K562 (cell line): ENCODE results near the gene HCN4. TPM values are rescaled to one million over a fixed set of nuclear protein-coding genes. Genes with fewer than 3 reads are reported as not detected.

Experiments
- ATAC-seq: fragments of 200-7000 bp; cut with Tn5 transposase; 3 replicates; pipeline ENCODE4 v1.9.1; 2020; ENCODE audit warnings: moderate library complexity
- BruUV-seq: library from RNA; stranded (reverse); fragments of 400-500 nt; replicated peaks from 2 replicates; lab custom pipeline; 2021; lab: Mats Ljungman, UMichigan
- CTCF ChIA-PET: fragments of 300-600 bp; formaldehyde crosslinking; extraction: SDS; loops from one replicate; lab custom pipeline; 2021; ENCODE audit warnings: low intra/inter-chr PET ratio; lab: Yijun Ruan, JAX
- POLR2A ChIA-PET: fragments of 300-600, 350-650 bp; sonication (Branson Sonifier 250); formaldehyde crosslinking; extraction: SDS; loops from one replicate; lab custom pipeline; 2021; ENCODE audit warnings: antibody characterized with exemption, inconsistent platforms; lab: Yijun Ruan, JAX
- DNase-seq, 4 experiments: peaks; one replicate each; pipeline versions ENCODE4 v3.0.0 to v3.0.0-alpha.2; 2011 to 2018; ENCODE audit warnings: low spot score in 3 of 4, mixed read lengths in 3 of 4; ENCODE audit errors: extremely low read depth in 1 of 4
- FAIRE-seq: peaks from 2 replicates; lab custom pipeline; 2011; peaks lifted over from hg19 to GRCh38; lab: Jason Lieb, UNC
- H2AFZ ChIP-seq: 2 replicates; pipeline ENCODE4 v1.6.0; 2011; ENCODE audit warnings: low read depth, low read length, control low read depth, inconsistent platforms
- H3K27ac ChIP-seq: fragments of 200-600 bp; 3 replicates; pipeline ENCODE4 v1.8.0; 2011; ENCODE audit warnings: low read depth, mild to moderate bottlenecking, control low read depth, inconsistent platforms, low read length, moderate library complexity, mixed read lengths; ENCODE audit errors: extremely low read depth
- H3K27me3 ChIP-seq, 2 experiments: fragments of 300-600 bp in 1 of 2; 2 replicates in 1 of 2; 3 replicates in 1 of 2; pipeline versions ENCODE4 v1.6.0 to v1.8.0; 2011; ENCODE audit warnings: inconsistent platforms in 2 of 2, low read length in 2 of 2, mild to moderate bottlenecking in 1 of 2, mixed read lengths in 1 of 2, moderate library complexity in 1 of 2; ENCODE audit not compliant: control insufficient read depth in 2 of 2, insufficient read depth in 2 of 2
- H3K36me3 ChIP-seq: fragments of 300-600 bp; 3 replicates; pipeline ENCODE4 v1.8.0; 2011; ENCODE audit warnings: mild to moderate bottlenecking, low read length, inconsistent platforms; ENCODE audit not compliant: control insufficient read depth, insufficient read depth
- H3K4me1 ChIP-seq, 2 experiments: fragments of 200-600 bp in 1 of 2; replicated peaks in 1 of 2; 2 replicates in 1 of 2; 3 replicates in 1 of 2; pipeline versions ENCODE4 v1.5.1 to v1.8.0; 2011; ENCODE audit warnings: inconsistent platforms in 2 of 2, low read length in 2 of 2, mild to moderate bottlenecking in 1 of 2, mixed read lengths in 1 of 2, moderate library complexity in 1 of 2; ENCODE audit not compliant: control insufficient read depth in 2 of 2, insufficient read depth in 2 of 2
- H3K4me2 ChIP-seq: 2 replicates; pipeline ENCODE4 v1.6.1; 2011; ENCODE audit warnings: low read length, control low read depth, inconsistent platforms, mixed read lengths; ENCODE audit not compliant: insufficient read depth
- H3K4me3 ChIP-seq: fragments of 200-600 bp; sonication (generic), shearing (Covaris generic); 2 replicates; pipeline ENCODE4 v1.5.1; 2016; ENCODE audit warnings: control low read depth, inconsistent platforms
- H3K79me2 ChIP-seq: fragments of 200-600 bp; 3 replicates; pipeline ENCODE4 v1.8.0; 2011; ENCODE audit warnings: low read length, inconsistent platforms; ENCODE audit not compliant: control insufficient read depth, insufficient read depth
- H3K9ac ChIP-seq, 2 experiments: 2 replicates each; pipeline versions ENCODE4 v1.6.0 to v1.6.1; 2011; ENCODE audit warnings: low read depth in 2 of 2, low read length in 2 of 2, control low read depth in 1 of 2, inconsistent platforms in 1 of 2, mild to moderate bottlenecking in 1 of 2, mixed read lengths in 1 of 2; ENCODE audit not compliant: insufficient read depth in 1 of 2
- H3K9me1 ChIP-seq: one replicate; pipeline ENCODE4 v1.6.0; 2011; ENCODE audit warnings: inconsistent platforms, mild to moderate bottlenecking, low read length, moderate library complexity; ENCODE audit not compliant: control insufficient read depth, insufficient read depth
- H3K9me3 ChIP-seq: replicated peaks from 2 replicates; pipeline ENCODE4 v1.5.1; 2011; ENCODE audit warnings: low read depth, low read length, inconsistent platforms; ENCODE audit not compliant: control insufficient read depth, insufficient read depth
- H4K20me1 ChIP-seq: replicated peaks from 2 replicates; pipeline ENCODE4 v1.6.1; 2011; ENCODE audit warnings: low read length, inconsistent platforms, mixed read lengths; ENCODE audit not compliant: control insufficient read depth, insufficient read depth
- CREBBP ChIP-seq: IDR thresholded peaks from one replicate; pipeline ENCODE4 v1.6.1; 2012; ENCODE audit warnings: low read depth, mild to moderate bottlenecking, control low read depth, inconsistent platforms, low read length
- FOXK2 ChIP-seq, 2 experiments: fragments of 450-650 bp; IDR thresholded peaks in 1 of 2; conservative IDR thresholded peaks in 1 of 2; 2 replicates each; pipeline ENCODE4 v1.6.1; 2016; ENCODE audit warnings: low read depth in 2 of 2, mild to moderate bottlenecking in 1 of 2
- NONO ChIP-seq, 2 experiments: fragments of 200-400 bp in 1 of 2; fragments of 450-650 bp in 1 of 2; formaldehyde crosslinking in 1 of 2; IDR thresholded peaks; 2 replicates each; pipeline ENCODE4 v1.6.1; 2017; ENCODE audit warnings: low read depth in 2 of 2, mild to moderate bottlenecking in 2 of 2, moderate library complexity in 2 of 2, low read length in 1 of 2
- PHB ChIP-seq: fragments of 250-450 bp; sonication (Bioruptor Pico); IDR thresholded peaks from 2 replicates; pipeline ENCODE4 v1.5.0; 2021
- SAFB ChIP-seq: fragments of 200-400 bp; formaldehyde crosslinking; IDR thresholded peaks from 2 replicates; pipeline ENCODE4 v1.6.1; 2017; ENCODE audit warnings: low read depth, low read length, borderline replicate concordance
- ZNF699 ChIP-seq: fragments of 250-450 bp; sonication (Bioruptor Pico); IDR thresholded peaks from 2 replicates; pipeline ENCODE4 v1.8.0; 2021; ENCODE audit warnings: mild to moderate bottlenecking, moderate library complexity; ENCODE audit not compliant: insufficient replicate concordance
- WGBS: fragments of 100-300 bp; shearing (Covaris generic); methylation state at CpG from one replicate; pipeline ENCODE4 v1.1.6; 2016; ENCODE audit warnings: low coverage, mixed read lengths; ENCODE audit not compliant: insufficient coverage; ENCODE audit errors: missing lambda C conversion rate; 5-methylcytosine and 5-hydroxymethylcytosine counted together
- in situ Hi-C: fragments of 300-500 bp; cut with MboI; formaldehyde crosslinking; loops from 4 replicates; pipeline ENCODE4 v1.15.0; 2018; ENCODE audit warnings: inconsistent platforms, mixed read lengths
- intact Hi-C: fragments of 100-400 bp; cut with micrococcal nuclease; formaldehyde crosslinking; loops from 2 replicates; pipeline ENCODE4 v1.14.2; 2022
- polyA plus RNA-seq, 8 experiments: library from polyadenylated mRNA; depleted of rRNA in 4 of 8; stranded (reverse) in 5 of 8; unstranded in 3 of 8; fragments of >200 nt; fragmentation: Nextera tagmentation in 2 of 8; fragmentation: Illumina TruSeq in 1 of 8; extraction: Ambion mirVana in 2 of 8; extraction: Trizol in 1 of 8; gene quantifications; 2 replicates each; pipeline versions ENCODE4 v1.2.1 to v1.2.3, GENCODE V29; 2011 to 2014; ENCODE audit warnings: inconsistent platforms in 1 of 8, missing spikeins in 1 of 8
- total RNA-seq, 7 experiments: library from RNA; depleted of rRNA in 6 of 7; stranded (reverse); fragments of >200 nt in 6 of 7; fragmentation: Illumina TruSeq in 2 of 7; extraction: Trizol in 2 of 7; gene quantifications; 2 replicates each; pipeline versions ENCODE4 v1.2.1 to v1.2.3, GENCODE V29; 2011 to 2021; ENCODE audit warnings: low replicate concordance in 1 of 7
- TF ChIP-seq, protein P1 (sequence below): sonication (generic); formaldehyde crosslinking; IDR thresholded peaks from 2 replicates; pipeline ENCODE4 v1.8.1; 2022; ENCODE audit warnings: missing genetic modification reagents
- TF ChIP-seq, protein P2 (sequence below): fragments of 250-450 bp; sonication (Bioruptor Pico); IDR thresholded peaks from 2 replicates; pipeline ENCODE4 v1.8.0; 2021; ENCODE audit warnings: moderate library complexity, mild to moderate bottlenecking, inconsistent platforms

Gene HCN4
- total and polyA plus RNA-seq, 9 of the 15 experiments (the other 6 are each of a cell fraction or from before 2014, with no cell fraction given) = not detected

- Histone ChIP-seq H2AFZ (no peak overlapping the region), H4K20me1 (peaks cover 16% of the 10 kb centered on the region; the same call in 1 of the 2 replicates), H3K9ac (no peak overlapping the region), H3K9me3 (no peaks in the 10 kb centered on the region), H3K27me3 (peaks cover 22 to 63% of the 10 kb centered on the region in 2 experiments; a peak in 4 of 5 replicates), H3K4me1 (peaks cover 0 to 19% of the 10 kb centered on the region in 2 experiments; a peak in 2 of 5 replicates), H3K9me1 (no peaks in the 10 kb centered on the region), H3K79me2 (no peaks in the 10 kb centered on the region), H3K36me3 (no peaks in the 10 kb centered on the region), H3K4me2 (no peak overlapping the region), H3K27ac (no peak overlapping the region), H3K4me3 (no peak overlapping the region)
- 0% methylated on average over 4 of the region's 4 CpGs for WGBS
- TF ChIP-seq FOXK2 (conservative IDR thresholded peaks at IDR 0.05 in 1 of 2, IDR thresholded peaks at IDR 0.05 in 1 of 2; ENCODE audit: low read depth in 2 of 2) = no peak
- TF ChIP-seq PHB (CRISPR knock-in tag) = no peak
- TF ChIP-seq CREBBP = no peak
- TF ChIP-seq, protein P1, sequence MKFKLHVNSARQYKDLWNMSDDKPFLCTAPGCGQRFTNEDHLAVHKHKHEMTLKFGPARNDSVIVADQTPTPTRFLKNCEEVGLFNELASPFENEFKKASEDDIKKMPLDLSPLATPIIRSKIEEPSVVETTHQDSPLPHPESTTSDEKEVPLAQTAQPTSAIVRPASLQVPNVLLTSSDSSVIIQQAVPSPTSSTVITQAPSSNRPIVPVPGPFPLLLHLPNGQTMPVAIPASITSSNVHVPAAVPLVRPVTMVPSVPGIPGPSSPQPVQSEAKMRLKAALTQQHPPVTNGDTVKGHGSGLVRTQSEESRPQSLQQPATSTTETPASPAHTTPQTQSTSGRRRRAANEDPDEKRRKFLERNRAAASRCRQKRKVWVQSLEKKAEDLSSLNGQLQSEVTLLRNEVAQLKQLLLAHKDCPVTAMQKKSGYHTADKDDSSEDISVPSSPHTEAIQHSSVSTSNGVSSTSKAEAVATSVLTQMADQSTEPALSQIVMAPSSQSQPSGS (CRISPR knock-in tag) = no peak
- no peak for TF ChIP-seq ZNF699 (CRISPR knock-in tag)
- no peak for TF ChIP-seq NONO (IDR thresholded peaks at IDR 0.05; ENCODE audit: low read depth in 2 of 2, low read length in 1 of 2)
- TF ChIP-seq, protein P2, sequence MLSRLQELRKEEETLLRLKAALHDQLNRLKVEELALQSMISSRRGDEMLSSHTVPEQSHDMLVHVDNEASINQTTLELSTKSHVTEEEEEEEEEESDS (CRISPR knock-in tag) = no peak
- TF ChIP-seq SAFB = no peak
- ChIA-PET CTCF (no interaction called here), POLR2A (interaction anchor here (0.5 to 1.0 kb wide), 2 partner anchors 9 to 408 kb away, joined by 3 read pairs; no protein-coding TSS in a partner anchor)
- ATAC-seq (no peak), DNase-seq (no peak), FAIRE-seq (no peak)
- in situ Hi-C loops (no loop called here), intact Hi-C loops (no loop called here)
- BruUV-seq = no TSS peak
Measured at GRCh38 chr15:73326157-73326556, 42.6 kb downstream of the HCN4 start.
